Colonic mucosa (tissue), 4 donors: ENCODE measurements around the gene FST. TPM values are rescaled to one million over a fixed set of nuclear protein-coding genes. Genes with fewer than 3 reads are reported as not detected.

ENCODE experiments used
- DNase-seq: peaks from one replicate; pipeline ENCODE4 v3.0.0-alpha.2; 2020
- H3K27ac ChIP-seq: fragments of 200-600 bp; one replicate; pipeline ENCODE4 v1.8.0; 2021
- H3K27me3 ChIP-seq: fragments of 200-600 bp; one replicate; pipeline ENCODE4 v1.8.0; 2021
- H3K36me3 ChIP-seq: fragments of 200-600 bp; one replicate; pipeline ENCODE4 v1.8.0; 2021
- H3K4me1 ChIP-seq: fragments of 200-600 bp; one replicate; pipeline ENCODE4 v1.8.0; 2021; ENCODE audit warnings: mild to moderate bottlenecking
- H3K4me3 ChIP-seq: fragments of 200-600 bp; one replicate; pipeline ENCODE4 v1.8.0; 2021
- H3K9ac ChIP-seq, 2 donors: one replicate each; pipeline ENCODE4 v1.7.0; 2013; ENCODE audit warnings: control low read depth in 2 of 2, low read depth in 2 of 2, low read length in 2 of 2
- H3K9me3 ChIP-seq: fragments of 200-600 bp; one replicate; pipeline ENCODE4 v1.8.0; 2021
- CTCF ChIP-seq: fragments of 200-600 bp; IDR thresholded peaks from one replicate; pipeline ENCODE4 v1.8.0; 2022; ENCODE audit warnings: antibody characterized with exemption, mild to moderate bottlenecking
- intact Hi-C: fragments of 100-400 bp; cut with DNase I; formaldehyde crosslinking; loops from one replicate; pipeline ENCODE4 v1.14.1; 2022
- total RNA-seq, 2 donors: library from RNA; stranded (reverse); fragmentation: NEBNext Ultra II Directional in 1 of 2; extraction: Animal tissue kit (Norgen Biotek cat#: 25700) in 1 of 2; gene quantifications; one replicate each; pipeline ENCODE4 v1.2.1, GENCODE V29; 2021
- donor health status: healthy.
- donor health status: DM: no; HTN: no; CAD: no.
- donor health status: DM: no; HTN: no; CAD: no.

The FST gene
- total RNA-seq, 2 donors from 2014 or later: 0.91 to 3.2 TPM

- H3K4me1 ChIP-seq: no peaks in the 10 kb centered on the region
- no peak overlapping the region for H3K27ac ChIP-seq
- H3K36me3 ChIP-seq: no peaks in the 10 kb centered on the region
- H3K9ac ChIP-seq: no peak overlapping the region
- no peak overlapping the region for H3K4me3 ChIP-seq
- intact Hi-C loops: no loop called here
- no peaks in the 10 kb centered on the region for H3K27me3 ChIP-seq
- no peaks in the 10 kb centered on the region for H3K9me3 ChIP-seq
- no peak for DNase-seq
- TF ChIP-seq CTCF: no peak
These were observed 15.7 kb upstream of the FST start for GRCh38 chr5:53464722-53465121.

DNA sequence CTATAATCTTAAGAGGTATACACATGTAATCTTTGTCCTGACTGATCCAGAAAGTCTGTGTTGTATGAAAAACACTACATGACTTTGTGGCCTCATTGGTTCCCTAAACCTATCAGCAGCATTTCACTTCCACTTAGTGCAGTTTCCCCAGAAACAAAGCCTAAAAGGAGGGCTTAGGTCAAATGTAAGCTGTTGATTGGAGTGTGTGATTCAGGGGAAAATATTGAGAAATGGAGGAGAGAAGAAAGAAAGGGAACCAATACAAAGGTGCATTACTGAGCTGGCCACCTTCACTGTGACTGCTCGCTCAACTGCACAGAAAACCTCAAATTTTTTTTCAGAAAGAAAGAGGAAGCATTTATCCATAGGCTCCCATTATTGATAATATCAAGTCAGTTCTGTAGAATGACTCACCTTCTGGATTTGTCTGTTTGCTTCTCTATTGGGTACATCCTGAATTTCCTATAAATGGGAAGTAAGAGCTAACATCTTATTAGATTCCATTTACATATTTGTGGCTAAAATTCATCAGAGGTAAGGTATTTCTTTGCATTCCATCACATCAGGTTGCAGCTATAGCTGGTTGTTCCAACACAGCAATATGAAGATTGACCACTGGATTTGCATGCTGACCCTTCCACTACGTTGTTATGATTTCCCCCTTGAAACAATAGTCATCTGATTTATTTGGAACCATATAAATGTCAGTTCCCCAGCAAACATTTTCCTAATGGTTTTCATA, 10.3 kb upstream of the FST start:
- Histone ChIP-seq H3K4me3 (no peak overlapping the region), H3K9ac (no peak overlapping the region), H3K9me3 (no peaks in the 10 kb centered on the region), H3K4me1 (no peaks in the 10 kb centered on the region), H3K27me3 (no peaks in the 10 kb centered on the region), H3K27ac (no peak overlapping the region), H3K36me3 (no peaks in the 10 kb centered on the region)
- DNase-seq: no peak
- TF ChIP-seq CTCF: no peak
- intact Hi-C loops: no loop called here

GRCh38 chr5:53472279-53472678, 8.2 kb upstream of the FST start:
- Histone ChIP-seq H3K9ac (no peak overlapping the region), H3K4me1 (no peaks in the 10 kb centered on the region), H3K27me3 (no peaks in the 10 kb centered on the region), H3K27ac (no peak overlapping the region), H3K9me3 (no peaks in the 10 kb centered on the region), H3K36me3 (no peaks in the 10 kb centered on the region), H3K4me3 (no peak overlapping the region)
- no peak for TF ChIP-seq CTCF
- intact Hi-C loops: no loop called here
- DNase-seq: no peak

DNA sequence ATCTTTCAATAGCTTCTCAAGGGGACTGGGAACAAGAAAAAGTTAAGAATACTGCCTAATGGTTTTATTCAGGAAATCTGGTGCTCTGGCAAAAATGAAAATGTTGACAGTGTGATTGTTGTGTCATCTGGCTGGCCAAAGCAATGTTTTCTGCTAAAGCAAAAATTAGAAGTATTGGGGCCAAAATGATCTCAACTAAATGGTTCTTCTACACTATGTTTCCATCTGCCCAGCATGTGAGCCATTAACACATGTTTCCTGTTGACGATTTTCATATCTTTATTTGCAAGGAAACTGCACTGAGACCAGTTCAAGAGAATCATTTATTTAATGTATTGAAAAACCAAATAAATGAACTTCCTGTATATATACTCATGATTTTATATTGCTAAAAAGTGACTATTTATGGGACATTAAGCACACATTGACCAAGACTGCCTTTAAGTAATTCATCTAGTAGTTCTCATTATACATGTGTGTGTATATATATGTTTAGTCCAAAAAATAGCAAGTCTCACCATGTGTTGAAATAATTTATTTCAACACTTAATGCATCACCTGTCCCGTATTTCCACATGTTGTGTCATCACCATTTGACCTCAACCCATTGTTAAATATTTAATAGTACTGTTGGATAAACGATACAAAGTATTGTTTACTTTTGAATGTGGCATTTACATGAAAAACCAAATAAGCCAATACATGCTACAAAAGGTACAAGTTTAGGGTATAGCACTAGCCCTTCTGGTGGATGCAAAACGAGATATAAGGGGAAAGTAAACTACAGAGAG, 7.5 kb upstream of the FST start:
- intact Hi-C loops: no loop called here
- Histone ChIP-seq H3K9me3 (no peaks in the 10 kb centered on the region), H3K36me3 (no peaks in the 10 kb centered on the region), H3K4me1 (no peaks in the 10 kb centered on the region), H3K9ac (no peak overlapping the region), H3K27ac (no peak overlapping the region), H3K27me3 (no peaks in the 10 kb centered on the region), H3K4me3 (no peak overlapping the region)
- DNase-seq: no peak
- TF ChIP-seq CTCF: no peak

DNA sequence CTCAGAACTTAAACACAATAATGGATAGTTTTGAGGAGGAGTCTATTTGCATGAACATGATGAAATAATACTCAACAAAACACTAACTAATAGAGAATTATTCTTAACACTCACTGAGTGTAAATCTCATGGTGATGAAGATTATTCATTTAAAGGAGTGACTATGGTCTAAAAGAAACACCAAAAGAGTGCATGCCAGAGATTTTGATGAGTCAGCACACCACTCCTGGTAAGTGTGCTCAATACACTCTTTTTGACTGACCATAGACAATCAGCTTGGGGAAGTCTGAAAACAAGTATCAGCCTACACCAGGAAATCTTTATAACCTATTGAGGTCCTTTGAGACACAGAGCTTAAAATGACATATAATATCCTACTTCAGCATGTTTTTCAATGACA, 6.8 kb upstream of the FST start:
- no peak for TF ChIP-seq CTCF
- intact Hi-C loops: no loop called here
- no peaks in the 10 kb centered on the region for H3K4me1 ChIP-seq

More for the DNA sequence above, 6.8 kb upstream of the FST start:
- no peak for DNase-seq
- H3K27me3 ChIP-seq: peaks cover 6% of the 10 kb centered on the region
- no peaks in the 10 kb centered on the region for H3K36me3 ChIP-seq
- no peaks in the 10 kb centered on the region for H3K9me3 ChIP-seq
- no peak overlapping the region for H3K27ac ChIP-seq
- no peak overlapping the region for H3K9ac ChIP-seq
- no peak overlapping the region for H3K4me3 ChIP-seq
